COR-L47 (cell line): Measurements from ENCODE around the gene HNRNPDL.
"Not testable (repeated sequence)": the region's sequence is repeated elsewhere in the genome, so short reads cannot be mapped to it uniquely, and the experiment has no call there.

Source experiments
- DNase-seq: peaks from one replicate; lab custom pipeline; 2025; lab: John Stamatoyannopoulos, UW

HNRNPDL gene

GRCh38 chr4:82432596-82432995 is 2.3 kb upstream of the HNRNPDL start:
- DNase-seq, result no peak

DNA sequence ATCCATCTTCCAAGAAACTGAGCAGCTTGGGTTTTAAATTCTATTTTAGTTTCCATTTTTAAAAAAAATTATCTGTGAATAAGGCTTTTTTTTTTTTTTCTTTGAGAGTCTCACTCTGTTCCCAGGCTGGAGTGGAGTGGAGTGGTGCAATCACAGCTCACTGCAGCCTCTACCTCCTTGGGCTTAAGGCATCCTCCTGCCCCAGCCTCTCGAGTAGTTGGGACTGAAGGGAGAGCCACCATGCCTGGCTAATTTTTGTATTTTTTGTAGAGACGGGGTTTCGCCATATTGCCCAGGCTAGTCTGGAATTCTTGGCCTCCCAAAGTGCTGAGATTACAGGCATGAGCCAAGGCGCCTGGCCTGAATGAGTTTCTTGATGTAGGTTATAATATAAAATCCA is 1.6 kb upstream of the HNRNPDL start:
- no peak for DNase-seq

DNA sequence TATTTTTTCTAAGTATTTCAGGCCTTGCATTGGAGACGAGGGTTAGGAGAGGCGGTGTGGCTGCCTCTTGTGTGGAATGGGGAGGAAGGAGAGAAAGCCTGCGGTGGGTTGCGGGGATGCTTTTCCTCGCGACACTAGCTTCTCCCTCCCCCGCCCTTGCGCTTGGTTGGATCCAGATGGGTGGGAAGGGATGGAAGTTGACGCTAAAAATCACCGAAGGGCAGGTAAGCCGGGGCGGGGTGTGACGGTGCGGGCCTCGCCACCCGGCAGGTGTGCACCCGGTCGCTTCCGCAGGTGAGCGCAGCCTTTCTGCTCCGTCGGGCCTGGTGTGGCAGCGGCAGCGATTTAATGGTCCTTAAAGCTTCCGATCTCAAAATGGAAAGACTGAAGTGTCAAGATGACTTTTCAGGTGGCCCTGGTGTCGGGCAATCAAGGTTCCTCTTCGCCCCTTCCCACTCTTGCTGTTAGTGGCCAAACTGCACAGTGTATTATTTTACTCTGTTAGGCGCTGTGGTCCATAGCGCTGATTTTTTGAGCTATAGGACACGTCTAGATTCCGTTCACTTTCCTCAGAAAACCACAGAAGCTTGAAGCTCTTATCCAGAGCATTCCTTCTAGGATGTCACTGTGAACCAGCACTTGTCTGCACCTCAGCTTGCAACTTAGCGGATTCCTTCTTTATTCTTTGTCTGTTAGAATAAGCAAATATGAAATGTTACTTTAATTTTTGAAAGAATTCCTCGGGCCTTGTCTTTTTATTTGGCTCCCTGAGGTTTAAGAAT is 893 bp upstream of the HNRNPDL start:
- DNase-seq, result peak; percentile 62

GRCh38 chr4:82429728-82430192 is 502 bp downstream of the HNRNPDL start:
- DNase-seq, result no peak

- peak; percentile 87 for DNase-seq
Measured at GRCh38 chr4:82428969-82429727, 1.1 kb downstream of the HNRNPDL start.

DNA sequence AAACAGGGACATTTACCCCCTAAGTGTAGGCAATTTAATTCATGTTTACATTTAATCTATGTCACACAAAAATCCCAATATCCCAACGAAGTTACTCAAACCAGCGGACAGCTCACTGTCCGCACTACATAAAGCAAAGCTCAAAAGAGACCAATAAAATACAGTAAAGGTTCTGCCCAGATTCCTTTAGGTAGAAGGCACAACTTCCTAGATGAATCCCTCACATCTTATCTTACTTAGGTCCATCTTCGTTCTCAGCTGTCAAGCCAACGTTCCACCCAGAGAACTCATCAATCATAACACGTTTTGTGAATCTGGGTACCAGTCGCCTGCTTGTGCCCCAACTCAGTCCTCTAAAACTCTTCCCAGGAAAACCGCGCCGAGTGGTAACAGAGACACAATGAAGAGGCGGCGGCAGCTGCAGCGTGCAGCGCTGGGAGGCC is 1.7 kb downstream of the HNRNPDL start:
- DNase-seq, result no peak

- no peak for DNase-seq
Measured at GRCh38 chr4:82425478-82425877, 4.8 kb downstream of the HNRNPDL start.

GRCh38 chr4:82423245-82424054 is 6.8 kb downstream of the HNRNPDL start:
- DNase-seq, result no peak

GRCh38 chr4:82422616-82423015 is 7.6 kb downstream of the HNRNPDL start:
- no peak for DNase-seq

- no peak for DNase-seq
Measured at GRCh38 chr4:82421796-82422560, 8.3 kb downstream of the HNRNPDL start.

DNA sequence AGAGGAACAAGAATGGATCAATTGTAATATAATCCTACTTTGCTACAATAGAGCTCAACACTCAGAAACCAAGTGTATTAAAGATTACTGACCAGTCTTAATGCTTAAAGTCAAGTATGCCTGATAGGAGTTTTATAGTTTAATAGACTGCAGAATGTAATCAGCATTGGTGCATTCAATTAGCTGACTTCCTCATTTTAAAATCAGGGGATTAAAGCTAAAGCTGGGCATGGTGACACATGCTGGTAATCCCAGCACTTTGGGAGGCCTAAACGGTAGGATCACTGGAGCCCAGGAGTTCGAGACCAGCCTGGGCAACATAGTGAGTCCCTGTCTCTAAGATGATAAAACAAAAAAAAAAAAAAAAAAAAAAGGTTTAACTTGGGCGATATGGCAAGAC is 10.8 kb downstream of the HNRNPDL start:
- no peak for DNase-seq

- no peak for DNase-seq
Measured at GRCh38 chr4:82415922-82416365, 14.3 kb downstream of the HNRNPDL start.

- not testable (repeated sequence) for DNase-seq
Measured at GRCh38 chr4:82415061-82415460, 15.2 kb downstream of the HNRNPDL start.

DNA sequence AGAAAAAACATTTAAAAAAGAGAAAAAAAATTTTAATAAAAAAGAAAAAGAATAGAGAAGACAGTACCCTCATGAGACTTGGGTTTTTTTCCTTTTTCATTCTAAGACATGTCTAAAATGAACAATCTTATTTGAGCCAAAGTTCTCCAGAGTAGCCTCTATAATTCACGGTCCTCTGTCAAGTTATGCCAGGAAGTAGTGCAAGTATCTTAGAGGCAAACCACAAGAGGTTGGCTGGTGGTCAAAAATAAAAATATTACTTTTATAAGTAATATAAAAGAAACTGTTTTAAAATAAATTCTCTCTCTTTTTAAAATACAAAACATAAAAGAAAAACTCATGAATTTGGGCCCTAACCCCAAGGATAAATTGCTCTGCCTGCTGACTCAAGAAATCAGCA is 26.5 kb downstream of the HNRNPDL start:
- no peak for DNase-seq

- DNase-seq, result no peak
Measured at GRCh38 chr4:82402196-82402775, 28.0 kb downstream of the HNRNPDL start.

DNA sequence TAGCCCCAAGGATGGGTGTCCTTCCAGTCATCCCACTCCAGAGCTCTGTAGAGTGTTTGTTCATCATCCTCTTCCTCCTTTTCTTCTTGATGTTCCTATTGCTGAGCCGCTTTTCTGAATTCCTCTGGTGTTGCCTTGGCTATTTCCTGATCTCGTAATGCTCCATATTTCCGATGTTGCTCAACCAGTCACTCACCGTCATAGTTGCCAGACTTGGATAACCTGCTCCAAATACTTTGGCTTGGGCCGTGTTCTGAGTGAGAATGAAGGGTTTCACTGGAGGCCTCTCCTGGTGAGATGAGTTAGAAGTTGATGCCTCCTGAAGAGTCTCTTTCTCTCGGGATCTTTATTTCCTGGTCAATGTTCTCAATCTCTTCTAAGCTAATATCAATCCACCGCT is 28.7 kb downstream of the HNRNPDL start:
- DNase-seq, result no peak

DNA sequence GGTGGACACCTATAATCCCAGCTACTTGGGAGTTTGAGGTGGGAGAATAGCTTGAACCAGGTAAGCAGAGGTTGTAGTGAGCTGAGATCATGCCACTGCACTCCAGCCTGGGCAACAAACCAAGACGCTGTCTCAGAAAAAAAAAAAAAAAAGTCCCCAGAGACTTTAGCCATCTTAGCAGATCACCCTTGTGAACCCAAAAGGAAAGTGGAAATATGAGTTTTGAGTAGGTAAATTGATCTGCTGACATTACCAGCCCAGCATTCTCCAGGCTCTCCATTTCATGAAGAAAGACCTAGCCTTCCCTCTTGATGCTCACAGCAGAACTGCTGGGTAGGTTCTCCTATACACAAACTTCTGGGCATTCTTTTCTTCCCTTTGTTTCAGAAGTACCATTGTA is 32.0 kb downstream of the HNRNPDL start:
- DNase-seq, result no peak

GRCh38 chr4:82397527-82397926 is 32.7 kb downstream of the HNRNPDL start:
- DNase-seq, result no peak

GRCh38 chr4:82394896-82395295 is 35.4 kb downstream of the HNRNPDL start:
- no peak for DNase-seq

DNA sequence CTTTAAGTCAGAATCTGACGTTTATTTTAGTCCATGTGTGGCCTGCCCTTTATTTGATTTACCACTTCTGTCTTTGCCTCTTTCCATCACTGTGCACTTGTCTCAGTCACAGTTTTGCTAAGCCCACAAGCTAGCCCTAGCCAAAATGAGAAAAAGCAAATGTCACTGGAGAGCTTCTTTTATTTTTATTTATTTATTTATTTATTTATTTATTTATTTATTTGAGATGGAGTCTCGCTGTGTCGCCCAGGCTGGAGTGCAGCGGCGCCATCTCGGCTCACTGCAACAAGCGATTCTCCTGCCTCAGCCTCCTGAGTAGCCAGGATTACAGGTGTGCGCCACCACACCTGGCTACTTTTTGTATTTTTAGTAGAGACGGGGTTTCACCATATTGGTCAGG is 40.2 kb downstream of the HNRNPDL start:
- not testable (repeated sequence) for DNase-seq

DNA sequence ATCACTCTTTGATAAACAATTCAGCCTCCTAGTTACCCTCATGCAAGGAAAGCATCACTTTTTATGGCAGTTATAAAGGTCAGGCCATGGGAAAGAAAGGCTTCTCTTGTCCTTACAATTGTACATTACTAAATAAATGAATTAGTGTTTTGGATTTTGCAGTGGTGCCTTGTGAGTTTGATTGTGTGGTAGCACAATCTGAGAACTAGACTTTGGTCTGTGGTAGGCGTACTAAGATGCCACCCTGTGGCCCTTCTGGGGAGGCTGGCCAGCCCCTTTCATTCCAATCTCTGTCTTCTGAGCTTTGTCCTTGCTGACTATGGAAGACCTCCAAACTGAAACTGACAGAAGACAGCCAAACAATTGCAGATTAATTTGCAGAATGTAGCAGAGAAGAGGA is 41.9 kb downstream of the HNRNPDL start:
- DNase-seq, result no peak
